Measurements from ENCODE around the gene KCNQ1.

GRCh38 chr11:2804701-2805387 is 360.0 kb downstream of the KCNQ1 start:
- no peak for TF ChIP-seq EZH2 (IDR thresholded peaks at IDR 0.05; ENCODE audit: insufficient read depth, poor library complexity, severe bottlenecking)
- TF ChIP-seq EZH2phosphoT487 (IDR thresholded peaks at IDR 0.05; ENCODE audit: insufficient read depth, low read depth): no peak
